Measurements from ENCODE around the gene LRRFIP1.

Gene LRRFIP1

DNA sequence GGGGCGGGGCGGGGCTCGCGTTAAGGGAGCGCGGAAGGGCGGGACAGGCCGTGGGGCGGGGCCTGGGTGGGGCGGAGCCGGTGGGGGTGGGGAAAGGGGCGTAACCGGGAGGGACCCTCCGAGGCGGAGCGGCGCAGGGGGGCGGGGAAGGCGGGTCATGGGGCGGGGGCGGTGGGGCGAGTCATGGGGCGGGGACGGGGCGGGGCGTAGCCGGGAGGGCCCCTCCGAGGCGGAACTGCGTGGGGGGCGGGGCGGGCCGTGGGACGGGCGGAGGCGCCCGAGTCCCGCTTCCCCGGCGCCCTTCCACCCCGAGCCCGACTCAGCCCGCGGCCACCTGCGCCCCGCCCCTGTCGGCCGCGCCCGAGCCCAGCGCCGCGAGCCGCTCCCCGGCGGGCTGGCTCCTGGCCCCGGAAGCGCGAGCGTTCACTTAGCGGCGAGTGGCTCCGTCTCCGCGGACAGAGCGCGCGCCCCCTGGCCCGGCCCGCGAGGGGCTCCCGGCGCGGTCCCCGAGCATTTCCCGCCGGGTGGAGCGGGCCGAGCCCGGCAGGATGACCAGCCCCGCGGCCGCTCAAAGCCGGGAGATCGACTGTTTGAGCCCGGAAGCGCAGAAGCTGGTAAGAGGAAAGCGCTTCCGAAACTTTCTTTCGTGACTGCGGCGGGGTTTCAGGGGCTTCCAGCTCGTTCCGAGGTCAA lies 64.7 kb downstream of the LRRFIP1 start:
- DNase-seq, result peak; percentile 88 to 94
- TF ChIP-seq GATA1 (IDR thresholded peaks at IDR 0.05; ENCODE audit: low read depth, low read length), result no peak
- peak; percentile 50 for TF ChIP-seq POLR2A (IDR thresholded peaks at IDR 0.05; ENCODE audit: low read length)

DNA sequence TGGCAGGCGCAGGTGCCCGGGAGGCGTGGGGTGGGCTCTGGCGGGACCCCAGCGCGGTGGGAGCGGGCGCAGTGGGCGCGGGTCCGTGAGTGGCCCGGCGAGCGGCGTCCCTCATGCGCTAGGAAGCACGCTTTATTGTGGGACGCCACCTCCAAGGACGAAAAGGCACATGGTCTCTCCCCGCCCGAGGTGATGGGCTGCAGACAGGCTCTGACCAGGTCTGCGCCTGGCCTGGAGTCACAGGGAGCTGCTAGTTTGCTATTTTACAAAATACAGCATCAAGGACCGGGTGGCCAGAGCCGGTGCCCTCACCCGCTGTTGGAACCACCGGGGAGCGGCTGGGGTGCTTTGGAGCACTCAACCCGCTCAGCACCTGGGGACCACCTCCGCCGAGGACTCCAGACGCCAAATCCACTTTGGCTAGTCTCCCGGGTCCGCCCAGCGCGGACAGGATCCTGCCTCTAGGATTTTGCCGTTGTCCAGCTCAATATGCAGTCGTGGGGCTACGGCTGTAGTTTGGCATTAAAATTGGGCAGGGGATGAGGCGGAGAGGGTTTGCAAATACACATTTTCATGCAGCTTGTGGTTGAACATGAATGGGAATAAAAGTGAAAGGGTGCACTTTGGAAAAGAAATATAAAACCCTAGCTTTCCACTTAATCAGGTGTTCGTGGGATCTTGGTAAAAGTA lies 65.4 kb downstream of the LRRFIP1 start:
- peak; percentile 48 to 61 for DNase-seq
- no peak for TF ChIP-seq GATA1 (IDR thresholded peaks at IDR 0.05; ENCODE audit: low read depth, low read length)
- TF ChIP-seq POLR2A (IDR thresholded peaks at IDR 0.05; ENCODE audit: low read length), result no peak

DNA sequence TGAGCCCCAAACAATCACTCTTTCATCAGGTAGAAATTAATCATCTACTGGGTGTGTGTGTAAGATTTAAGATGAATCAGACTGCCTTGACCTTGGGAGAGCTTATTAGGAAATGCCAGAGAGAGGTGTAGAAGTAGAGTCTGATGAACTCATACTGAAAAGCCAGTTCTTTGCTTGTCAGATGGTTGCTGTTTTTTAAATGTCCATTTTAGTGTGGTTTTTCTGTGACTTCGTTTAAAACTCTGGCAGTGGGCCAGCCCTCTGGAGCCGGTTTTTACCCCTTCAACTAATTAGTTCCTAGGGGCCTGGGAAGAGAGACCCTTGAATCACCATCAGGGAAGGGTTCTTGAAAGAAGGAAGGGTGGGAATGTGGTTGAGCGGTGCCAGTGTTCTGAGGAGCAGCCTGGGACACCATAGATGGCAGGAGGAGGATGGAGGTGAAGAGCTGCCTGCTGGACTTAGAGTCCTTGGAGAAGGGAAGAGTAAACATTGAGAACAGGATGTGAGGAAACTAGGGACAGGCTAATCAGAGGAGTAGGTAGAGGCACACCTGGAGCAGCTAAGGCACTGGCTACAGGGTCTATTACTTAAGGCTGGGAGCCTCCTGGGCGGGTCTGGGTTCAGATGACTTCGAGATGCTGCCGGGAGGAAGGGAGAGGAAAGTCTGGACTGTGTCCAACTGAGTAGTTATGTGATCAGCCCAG lies 66.1 kb downstream of the LRRFIP1 start:
- peak; percentile 29 to 51 for DNase-seq
- TF ChIP-seq POLR2A (IDR thresholded peaks at IDR 0.05; ENCODE audit: low read length) (no peak), GATA1 (IDR thresholded peaks at IDR 0.05; ENCODE audit: low read depth, low read length) (no peak)

DNA sequence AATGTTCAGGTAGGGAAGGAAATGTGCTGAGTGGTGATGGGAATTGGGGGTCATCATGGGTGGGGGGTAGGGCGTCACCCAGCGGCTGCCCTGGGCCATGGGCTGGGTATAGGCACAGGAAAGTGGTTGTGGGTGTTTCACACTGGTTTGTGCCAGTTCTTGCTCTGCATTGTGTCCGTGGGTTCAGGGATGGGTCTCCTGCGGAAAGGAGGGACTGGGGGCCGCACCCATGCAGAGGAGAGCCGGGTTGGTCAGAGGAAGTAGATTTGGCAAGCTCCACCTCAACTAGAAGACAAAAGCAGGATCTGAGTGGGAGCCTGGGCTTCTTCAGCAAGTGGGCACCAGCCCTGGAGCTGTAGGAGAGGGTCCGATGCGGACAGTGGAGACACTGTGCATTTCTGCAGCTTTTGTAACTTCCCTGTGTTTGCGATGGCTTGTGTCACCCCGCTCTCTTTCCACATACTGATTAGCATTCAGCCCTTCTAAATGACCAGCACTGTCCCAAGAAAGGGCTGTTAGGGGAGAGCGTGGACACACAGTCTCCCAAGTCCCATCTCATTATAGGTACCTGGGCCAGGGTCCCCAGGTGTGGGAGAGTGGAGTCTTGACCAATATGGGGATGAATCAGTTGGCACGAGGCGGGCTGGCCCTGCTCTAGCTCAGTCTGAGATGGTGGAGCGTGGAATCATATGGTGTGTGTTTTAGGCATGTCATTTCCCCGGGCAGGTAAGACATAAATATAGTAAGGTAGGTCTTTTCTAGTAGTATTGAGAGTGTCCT lies 67.2 kb downstream of the LRRFIP1 start:
- peak in 1 of 2 experiments; percentile 38 for DNase-seq
- TF ChIP-seq POLR2A (IDR thresholded peaks at IDR 0.05; ENCODE audit: low read length) (no peak), GATA1 (IDR thresholded peaks at IDR 0.05; ENCODE audit: low read depth, low read length) (no peak)

DNA sequence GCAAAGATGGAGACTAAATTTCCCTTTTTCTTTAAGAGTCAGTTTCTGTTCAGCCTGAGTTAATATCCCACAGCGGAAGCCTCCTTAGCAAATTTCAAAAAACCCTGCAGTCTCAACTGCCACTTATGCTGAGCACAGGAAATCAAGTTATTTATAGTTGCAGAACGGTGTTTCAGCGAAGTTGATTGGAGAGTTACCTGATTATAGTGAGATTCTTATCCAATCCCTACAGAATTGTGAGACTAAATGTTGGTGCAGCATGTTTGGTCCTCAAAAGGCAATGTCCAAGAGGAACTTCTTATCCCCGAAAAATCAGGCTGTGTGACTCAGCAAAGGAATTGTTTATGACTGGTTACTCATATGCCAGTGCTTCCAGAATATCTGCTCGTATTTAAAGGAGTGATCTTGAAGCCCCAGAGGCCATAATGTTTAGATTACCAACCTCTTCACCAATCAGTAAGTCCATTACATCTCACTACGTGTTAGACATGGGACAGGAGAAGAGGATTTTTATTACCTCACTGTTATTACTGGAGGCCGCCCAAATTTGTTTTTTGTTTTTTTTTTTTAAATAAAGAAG lies 67.9 kb downstream of the LRRFIP1 start:
- TF ChIP-seq POLR2A (IDR thresholded peaks at IDR 0.05; ENCODE audit: low read length), result no peak
- TF ChIP-seq GATA1 (IDR thresholded peaks at IDR 0.05; ENCODE audit: low read depth, low read length), result no peak
- DNase-seq, result peak; percentile 48

DNA sequence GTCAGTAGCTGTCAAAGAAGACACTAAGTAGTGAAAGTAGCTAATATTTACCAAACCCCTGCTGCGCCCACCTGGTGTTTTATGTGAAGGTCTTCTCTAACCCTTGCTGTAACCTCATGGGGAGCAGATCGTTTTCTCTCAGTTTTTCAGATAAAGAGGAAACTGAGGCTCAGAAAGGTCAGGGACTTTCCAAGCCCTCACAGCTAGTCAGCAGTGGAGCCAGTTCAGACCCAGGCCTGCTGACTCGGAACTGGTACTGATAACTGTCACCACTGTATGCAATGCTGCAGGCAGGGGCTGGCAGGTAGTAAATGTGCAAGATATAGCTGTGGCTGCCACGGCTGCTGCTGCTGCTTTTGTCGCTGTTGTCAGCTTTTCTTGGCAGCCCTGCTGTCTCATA lies 69.1 kb downstream of the LRRFIP1 start:
- TF ChIP-seq POLR2A (IDR thresholded peaks at IDR 0.05; ENCODE audit: low read length), result no peak
- no peak for TF ChIP-seq GATA1 (IDR thresholded peaks at IDR 0.05; ENCODE audit: low read depth, low read length)
- peak; percentile 31 to 35 for DNase-seq

DNA sequence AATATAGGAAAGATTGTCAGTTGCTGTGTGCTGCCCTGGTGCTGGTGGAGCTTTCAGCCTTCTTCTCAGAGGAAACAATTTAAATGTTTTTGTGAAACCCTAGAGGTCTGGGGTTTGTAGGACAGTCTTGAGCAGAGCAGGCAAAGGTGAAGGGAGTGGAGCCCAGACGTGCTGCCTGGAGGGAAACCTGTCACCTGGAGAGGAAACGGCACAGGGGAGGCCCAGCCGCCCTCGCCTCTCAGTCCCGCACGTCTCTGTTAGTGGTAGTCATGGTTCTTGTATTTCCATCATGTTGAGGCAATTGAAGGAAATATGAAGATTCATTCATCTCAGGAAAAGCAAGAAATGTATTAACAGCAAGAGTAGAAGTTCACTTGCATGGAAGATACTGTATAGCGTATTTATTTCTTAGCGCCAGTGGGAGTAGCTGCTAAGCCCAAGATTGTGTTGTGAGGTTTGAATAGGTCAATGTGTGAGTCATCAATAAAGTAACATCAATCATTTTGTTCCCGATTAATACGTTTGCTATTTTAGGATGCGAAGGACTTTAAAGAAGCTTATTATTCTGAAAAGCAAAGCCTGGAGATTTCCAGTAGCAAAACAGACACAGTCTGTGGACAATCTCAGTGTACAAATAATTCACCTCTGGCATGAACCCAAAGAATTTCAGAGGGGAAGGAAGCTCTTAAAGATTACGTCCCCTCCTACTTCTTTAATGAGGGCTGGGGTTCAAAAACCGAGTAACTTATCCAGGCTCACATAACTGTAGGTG lies 70.4 kb downstream of the LRRFIP1 start:
- no peak for TF ChIP-seq GATA1 (IDR thresholded peaks at IDR 0.05; ENCODE audit: low read depth, low read length)
- TF ChIP-seq POLR2A (IDR thresholded peaks at IDR 0.05; ENCODE audit: low read length), result no peak
- no peak for DNase-seq

DNA sequence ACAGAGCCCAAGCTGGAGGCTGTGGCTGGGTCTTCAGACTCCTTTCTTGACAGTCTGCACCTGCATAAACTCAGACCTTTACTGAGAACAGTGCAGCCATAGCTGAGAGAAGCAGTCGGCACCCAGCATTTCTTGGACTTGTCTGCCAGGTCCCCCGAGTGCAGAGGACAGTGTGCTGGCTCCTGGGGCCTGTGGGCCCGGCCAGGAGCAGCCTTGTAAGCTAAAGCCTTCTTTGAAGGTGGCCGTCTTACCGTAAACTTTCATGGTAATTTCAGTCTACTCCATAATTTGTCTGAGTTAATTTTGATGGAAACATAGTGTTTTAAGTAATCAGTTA lies 70.9 kb downstream of the LRRFIP1 start:
- DNase-seq, result no peak

DNA sequence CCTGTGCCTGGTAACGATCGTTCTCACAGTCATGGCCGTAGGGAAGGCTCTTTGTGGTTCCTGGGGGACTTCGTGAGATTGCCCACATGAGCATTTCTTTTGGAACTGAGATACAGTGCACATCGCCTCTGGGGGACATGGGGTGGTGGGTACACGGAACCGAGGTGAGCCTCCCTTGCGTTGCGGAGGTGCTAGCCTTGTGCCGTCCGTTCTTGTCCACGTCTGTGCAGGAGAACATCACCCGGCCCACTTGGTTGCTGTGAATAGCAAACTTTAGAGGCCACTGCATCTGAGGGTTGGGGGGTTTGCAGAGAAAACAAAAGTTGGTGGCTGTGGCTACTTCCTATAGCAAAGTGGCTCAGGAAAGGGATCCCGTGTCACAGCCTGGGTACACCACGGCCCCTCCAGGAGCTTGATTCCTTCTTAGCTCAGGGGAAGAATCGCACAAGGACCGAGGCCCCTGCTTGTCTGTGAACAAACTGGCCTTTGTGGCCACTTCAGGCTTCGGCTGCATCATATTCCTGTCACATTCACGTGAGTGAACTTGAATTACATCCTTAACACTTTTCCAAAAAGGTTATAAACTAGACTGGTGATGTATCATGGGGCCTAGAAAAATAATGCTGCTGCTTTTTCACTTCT lies 72.6 kb downstream of the LRRFIP1 start:
- TF ChIP-seq GATA1 (IDR thresholded peaks at IDR 0.05; ENCODE audit: low read depth, low read length) (no peak), POLR2A (IDR thresholded peaks at IDR 0.05; ENCODE audit: low read length) (no peak)
- DNase-seq, result no peak

More for the DNA sequence above, 70.9 kb downstream of the LRRFIP1 start:
- TF ChIP-seq POLR2A (IDR thresholded peaks at IDR 0.05; ENCODE audit: low read length) (no peak), GATA1 (IDR thresholded peaks at IDR 0.05; ENCODE audit: low read depth, low read length) (no peak)

DNA sequence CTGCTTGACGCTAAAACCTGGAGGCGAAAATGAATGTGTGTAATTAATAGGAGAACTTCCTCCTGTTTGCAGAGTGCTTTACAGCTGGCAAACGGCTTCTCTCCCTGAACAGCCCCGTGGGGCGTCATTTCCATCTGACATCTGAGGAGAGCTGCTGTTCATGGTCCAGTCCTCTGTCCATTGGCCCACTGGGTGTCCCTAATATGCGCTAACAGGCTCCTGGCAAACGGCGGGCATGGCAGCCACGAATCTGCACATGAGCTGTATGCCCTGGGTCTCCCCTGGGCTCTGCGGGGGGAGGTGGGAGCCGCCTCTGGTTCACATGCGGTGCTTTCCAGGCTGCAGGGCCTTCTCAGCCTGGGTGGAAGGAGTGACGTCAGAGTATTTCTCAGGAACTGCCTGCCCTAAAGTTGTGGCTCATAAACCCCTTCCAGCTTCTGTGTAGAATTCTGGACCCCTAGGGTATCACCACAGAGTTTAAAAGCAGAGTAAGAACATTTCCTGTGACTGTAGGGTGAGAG lies 73.2 kb downstream of the LRRFIP1 start:
- no peak for TF ChIP-seq POLR2A (IDR thresholded peaks at IDR 0.05; ENCODE audit: low read length)
- no peak for TF ChIP-seq GATA1 (IDR thresholded peaks at IDR 0.05; ENCODE audit: low read depth, low read length)
- DNase-seq, result peak; percentile 36 to 43

DNA sequence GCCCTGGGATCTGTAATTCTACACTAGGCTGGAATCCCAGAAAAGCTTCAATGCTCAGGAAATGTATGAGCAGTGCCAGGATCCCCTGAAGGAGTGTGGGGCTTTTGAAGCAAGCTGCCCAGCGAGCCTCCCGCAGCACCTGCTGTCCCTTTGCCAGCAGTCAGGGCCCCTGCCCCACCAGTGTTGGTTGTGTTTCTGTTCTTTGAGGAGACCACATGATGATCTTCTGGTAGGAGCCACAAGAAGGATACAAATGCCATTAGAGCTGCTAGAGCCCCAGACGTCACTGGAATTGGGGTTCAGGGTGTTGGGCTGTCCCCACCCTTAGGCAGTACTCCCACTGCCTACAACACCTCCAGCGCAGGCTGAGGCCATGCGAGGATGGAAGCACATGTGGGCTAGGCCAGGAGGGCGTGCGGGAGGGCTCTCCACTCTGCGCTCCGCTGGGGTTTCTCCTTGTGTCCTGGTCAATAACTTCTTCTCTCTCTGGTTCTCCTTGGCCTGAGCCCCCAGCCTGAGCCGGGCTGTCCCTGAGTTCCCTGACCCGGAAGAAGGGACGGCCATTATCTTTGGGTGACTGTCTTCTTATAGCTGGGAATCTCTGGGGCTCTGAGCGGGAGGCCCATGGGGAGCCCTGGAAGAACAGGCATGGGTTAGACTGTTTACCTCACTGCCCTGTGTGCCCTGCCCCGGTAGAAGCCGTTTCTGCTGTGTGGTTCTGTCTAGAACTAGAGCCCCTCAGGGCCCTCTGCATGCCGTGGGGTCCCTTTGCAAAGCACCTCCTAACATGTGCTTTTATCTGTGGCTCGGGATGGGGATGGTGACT lies 73.9 kb downstream of the LRRFIP1 start:
- no peak for TF ChIP-seq POLR2A (IDR thresholded peaks at IDR 0.05; ENCODE audit: low read length)
- no peak for TF ChIP-seq GATA1 (IDR thresholded peaks at IDR 0.05; ENCODE audit: low read depth, low read length)
- no peak for DNase-seq
